GM23248 (cell line): ENCODE results near the gene ALOX5. TPM values are rescaled to one million over a fixed set of nuclear protein-coding genes. Genes with fewer than 3 reads are reported as not detected.

ENCODE experiments used
- DNase-seq: peaks from one replicate; pipeline ENCODE4 v3.0.0-alpha.2; 2015
- H2AFZ ChIP-seq: fragments of 200-600 bp; sonication (generic); 2 replicates; pipeline ENCODE4 v1.6.1; 2016; ENCODE audit warnings: antibody characterized with exemption
- H3F3A ChIP-seq: fragments of 200-600 bp; sonication (generic); 2 replicates; pipeline ENCODE4 v1.6.1; 2016; ENCODE audit warnings: mild to moderate bottlenecking, antibody characterized with exemption, mixed run types; ENCODE audit not compliant: insufficient read depth
- H3K27ac ChIP-seq: fragments of 200-600 bp; sonication (generic); 2 replicates; pipeline ENCODE4 v1.5.1; 2016; ENCODE audit warnings: mild to moderate bottlenecking
- H3K27me3 ChIP-seq: fragments of 200-600 bp; sonication (generic); replicated peaks from 2 replicates; pipeline ENCODE4 v1.6.1; 2016; ENCODE audit warnings: mild to moderate bottlenecking; ENCODE audit not compliant: insufficient read depth
- H3K36me3 ChIP-seq: fragments of 200-600 bp; sonication (generic); 2 replicates; pipeline ENCODE4 v1.6.1; 2016; ENCODE audit warnings: low read depth, mild to moderate bottlenecking
- H3K4me1 ChIP-seq: fragments of 200-600 bp; sonication (generic); 2 replicates; pipeline ENCODE4 v1.6.1; 2016; ENCODE audit warnings: mild to moderate bottlenecking; ENCODE audit not compliant: insufficient read depth
- H3K4me2 ChIP-seq: fragments of 200-600 bp; sonication (generic); one replicate; pipeline ENCODE4 v1.6.1; 2016; ENCODE audit warnings: mild to moderate bottlenecking; ENCODE audit not compliant: unreplicated experiment
- H3K4me3 ChIP-seq: fragments of 200-600 bp; sonication (generic); 2 replicates; pipeline ENCODE4 v1.5.1; 2016; ENCODE audit warnings: mild to moderate bottlenecking
- H3K79me2 ChIP-seq: fragments of 200-600 bp; sonication (generic); 2 replicates; pipeline ENCODE4 v1.6.1; 2016; ENCODE audit warnings: mild to moderate bottlenecking; ENCODE audit not compliant: insufficient read depth
- H3K9ac ChIP-seq: fragments of 200-600 bp; sonication (generic); 2 replicates; pipeline ENCODE4 v1.6.1; 2016; ENCODE audit warnings: mild to moderate bottlenecking
- H3K9me2 ChIP-seq: fragments of 200-600 bp; sonication (generic); 2 replicates; pipeline ENCODE4 v1.6.1; 2016; ENCODE audit warnings: mixed run types, mild to moderate bottlenecking, moderate library complexity; ENCODE audit not compliant: insufficient read depth
- H3K9me3 ChIP-seq: fragments of 200-600 bp; sonication (generic); one replicate; pipeline ENCODE4 v1.6.1; 2017; ENCODE audit warnings: low read depth
- H4K20me1 ChIP-seq: fragments of 200-600 bp; sonication (generic); 2 replicates; pipeline ENCODE4 v1.6.0; 2016; ENCODE audit not compliant: insufficient read depth
- EZH2 ChIP-seq: fragments of 200-600 bp; sonication (generic); IDR thresholded peaks from 2 replicates; pipeline ENCODE4 v1.6.1; 2018; ENCODE audit warnings: antibody characterized with exemption, mild to moderate bottlenecking; ENCODE audit not compliant: insufficient read depth, poor library complexity, severe bottlenecking
- EZH2phosphoT487 ChIP-seq: fragments of 200-600 bp; sonication (generic); IDR thresholded peaks from 2 replicates; pipeline ENCODE4 v1.6.1; 2018; ENCODE audit warnings: antibody characterized with exemption, moderate library complexity, mild to moderate bottlenecking, low read depth; ENCODE audit not compliant: insufficient read depth
- WGBS, 2 experiments: methylation state at CpG; one replicate each; pipeline ENCODE4 v1.1.6; 2015 to 2017; ENCODE audit warnings: low lambda C conversion rate in 2 of 2, low coverage in 1 of 2; ENCODE audit errors: missing lambda C conversion rate in 2 of 2; 5-methylcytosine and 5-hydroxymethylcytosine counted together
- in situ Hi-C: fragments of 300-500 bp; cut with MboI; formaldehyde crosslinking; loops from 2 replicates; pipeline ENCODE4 v1.15.0; 2020
- polyA plus RNA-seq: library from polyadenylated mRNA; unstranded; fragments of >200 nt; fragmentation: Nextera tagmentation; extraction: Ambion mirVana; gene quantifications from 2 replicates; pipeline ENCODE4 v1.2.1, GENCODE V29; 2016
- total RNA-seq: library from RNA; depleted of rRNA; stranded (reverse); fragments of >200 nt; shearing (Covaris generic); gene quantifications from 2 replicates; pipeline ENCODE4 v1.2.3, GENCODE V29; 2014

The ALOX5 gene
- total and polyA plus RNA-seq, 2 experiments from 2014 or later, result not detected

GRCh38 chr10:45427262-45427969 lies 53.4 kb downstream of the ALOX5 start:
- TF ChIP-seq EZH2phosphoT487 (no peak), EZH2 (no peak)
- Histone ChIP-seq H3F3A (no peaks in the 10 kb centered on the region), H3K9ac (no peak overlapping the region), H3K4me1 (no peaks in the 10 kb centered on the region), H3K9me3 (no peaks in the 10 kb centered on the region), H3K27ac (no peak overlapping the region), H3K4me3 (no peak overlapping the region), H3K36me3 (no peaks in the 10 kb centered on the region), H3K27me3 (peaks cover 28% of the 10 kb centered on the region), H3K4me2 (no peak overlapping the region), H3K79me2 (no peaks in the 10 kb centered on the region), H4K20me1 (no peaks in the 10 kb centered on the region), H2AFZ (no peak overlapping the region), H3K9me2 (no peaks in the 10 kb centered on the region)
- no peak for DNase-seq
- WGBS, 2 experiments, result 23 to 26% methylated on average over 40 to 42 of the region's 50 CpGs
- in situ Hi-C loops, result no loop called here

DNA sequence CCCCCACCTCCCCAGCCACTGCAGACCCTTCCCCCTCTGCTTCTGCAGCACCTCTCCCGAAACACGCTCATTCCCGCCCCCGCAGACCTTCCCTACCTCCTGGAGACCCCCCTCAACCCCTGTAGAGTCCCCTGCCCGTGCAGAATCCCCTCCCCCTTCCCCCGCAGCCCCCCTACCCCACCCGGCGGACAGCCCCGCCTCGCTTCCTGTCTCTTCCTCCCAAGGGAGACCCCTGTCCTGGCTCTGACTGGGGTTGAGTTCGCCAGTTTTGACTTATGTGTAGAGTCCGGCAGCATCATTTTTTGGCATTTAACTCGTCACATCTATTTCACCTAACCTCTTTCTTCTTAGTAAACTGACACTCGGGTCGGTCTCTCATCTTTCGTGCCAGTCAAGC lies 54.0 kb downstream of the ALOX5 start:
- Histone ChIP-seq H3F3A (no peaks in the 10 kb centered on the region), H3K27me3 (peaks cover 28% of the 10 kb centered on the region), H3K9me2 (no peaks in the 10 kb centered on the region), H3K4me2 (no peak overlapping the region), H3K4me1 (no peaks in the 10 kb centered on the region), H4K20me1 (no peaks in the 10 kb centered on the region), H3K79me2 (no peaks in the 10 kb centered on the region), H3K9ac (no peak overlapping the region), H3K4me3 (no peak overlapping the region), H3K27ac (no peak overlapping the region), H3K9me3 (no peaks in the 10 kb centered on the region), H2AFZ (no peak overlapping the region), H3K36me3 (no peaks in the 10 kb centered on the region)
- DNase-seq, result no peak
- 12 to 19% methylated on average over 8 to 16 of the region's 16 CpGs for WGBS, 2 experiments
- in situ Hi-C loops, result no loop called here
- TF ChIP-seq EZH2, result no peak
- no peak for TF ChIP-seq EZH2phosphoT487

GRCh38 chr10:45428611-45429510 lies 54.8 kb downstream of the ALOX5 start:
- in situ Hi-C loops, result no loop called here
- H3K36me3 ChIP-seq, result no peaks in the 10 kb centered on the region
- no peaks in the 10 kb centered on the region for H3K9me3 ChIP-seq
- H3K4me3 ChIP-seq, result no peak overlapping the region
- no peaks in the 10 kb centered on the region for H3K4me1 ChIP-seq
- H3K27me3 ChIP-seq, result peaks cover 28% of the 10 kb centered on the region
- no peak overlapping the region for H3K27ac ChIP-seq
- H2AFZ ChIP-seq, result no peak overlapping the region
- H3F3A ChIP-seq, result no peaks in the 10 kb centered on the region
- H3K9ac ChIP-seq, result no peak overlapping the region
- WGBS, 2 experiments, result 59 to 63% methylated on average over 10 of the region's 10 CpGs
- TF ChIP-seq EZH2 (no peak), EZH2phosphoT487 (no peak)
- H3K4me2 ChIP-seq, result no peak overlapping the region
- no peaks in the 10 kb centered on the region for H3K9me2 ChIP-seq
- no peak for DNase-seq
- no peaks in the 10 kb centered on the region for H3K79me2 ChIP-seq
- H4K20me1 ChIP-seq, result no peaks in the 10 kb centered on the region

DNA sequence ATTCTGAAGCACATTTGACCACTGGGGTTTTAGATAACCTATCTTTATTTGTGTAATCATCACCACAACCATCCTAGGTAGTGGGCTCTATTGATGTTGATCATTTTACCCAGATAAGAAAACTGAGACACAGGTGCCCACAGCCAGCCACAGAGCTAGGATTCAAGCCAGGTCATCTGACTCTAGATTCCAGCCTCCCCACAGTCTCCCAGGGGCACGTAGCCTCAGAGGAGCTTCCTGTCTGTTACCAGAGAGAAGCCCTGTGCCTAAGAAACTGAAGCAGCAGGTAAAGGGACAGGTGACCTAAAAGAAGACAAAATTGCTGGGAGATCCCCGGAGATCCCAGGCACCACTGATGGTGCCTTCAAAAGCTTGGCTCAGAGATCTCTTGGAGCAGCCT lies 55.8 kb downstream of the ALOX5 start:
- Histone ChIP-seq H3K9ac (no peak overlapping the region), H3K36me3 (no peaks in the 10 kb centered on the region), H4K20me1 (no peaks in the 10 kb centered on the region), H3K4me1 (no peaks in the 10 kb centered on the region), H3K4me2 (no peak overlapping the region), H2AFZ (no peak overlapping the region), H3K9me2 (no peaks in the 10 kb centered on the region), H3F3A (no peaks in the 10 kb centered on the region), H3K27ac (no peak overlapping the region), H3K79me2 (no peaks in the 10 kb centered on the region), H3K4me3 (no peak overlapping the region), H3K27me3 (peaks cover 28% of the 10 kb centered on the region), H3K9me3 (no peaks in the 10 kb centered on the region)
- in situ Hi-C loops, result no loop called here
- 11 to 15% methylated on average over 2 of the region's 2 CpGs for WGBS, 2 experiments
- TF ChIP-seq EZH2, result no peak
- no peak for TF ChIP-seq EZH2phosphoT487
- DNase-seq, result no peak
